Left ventricle myocardium inferior (tissue), 1 donor: ENCODE data around the gene LCE1D. TPM values are rescaled to one million over a fixed set of nuclear protein-coding genes. Genes with fewer than 3 reads are reported as not detected.

Experiments
- DNase-seq: peaks from one replicate; pipeline ENCODE4 v3.0.0-alpha.2; 2020
- H3K27ac ChIP-seq: fragments of 200-600 bp; replicated peaks from 2 replicates; pipeline ENCODE4 v1.8.0; 2021
- H3K27me3 ChIP-seq: fragments of 200-600 bp; 2 replicates; pipeline ENCODE4 v1.8.0; 2021; ENCODE audit warnings: low read depth
- H3K36me3 ChIP-seq: fragments of 200-600 bp; 2 replicates; pipeline ENCODE4 v1.8.0; 2021
- H3K4me1 ChIP-seq: fragments of 200-600 bp; 2 replicates; pipeline ENCODE4 v1.8.0; 2021
- H3K4me3 ChIP-seq: fragments of 200-600 bp; 2 replicates; pipeline ENCODE4 v1.8.0; 2021; ENCODE audit warnings: mild to moderate bottlenecking, moderate library complexity
- H3K9me3 ChIP-seq: fragments of 200-600 bp; replicated peaks from 2 replicates; pipeline ENCODE4 v1.8.0; 2021
- intact Hi-C: fragments of 100-400 bp; cut with micrococcal nuclease; formaldehyde crosslinking; loops from one replicate; pipeline ENCODE4 v1.11.0; 2022
- total RNA-seq: library from RNA; stranded (reverse); fragmentation: NEBNext Ultra II Directional; extraction: Animal tissue kit (Norgen Biotek cat#: 25700); gene quantifications from one replicate; pipeline ENCODE4 v1.2.1, GENCODE V29; 2021
- TF ChIP-seq, protein P1 (sequence below): fragments of 200-600 bp; IDR thresholded peaks from 2 replicates; pipeline ENCODE4 v1.8.0; 2021; ENCODE audit warnings: antibody characterized with exemption, mild to moderate bottlenecking, borderline replicate concordance
- donor health status: DM: no; HTN: yes; CAD: no; lungs with severe emphysema.

LCE1D gene
- total RNA-seq, 1 donor from 2014 or later: not detected

GRCh38 chr1:152757747-152758146, 38.8 kb upstream of the LCE1D start, which contains the start of gene KPRP:
KPRP (plus strand) TSS chr1:152758025; CDS start chr1:152759589, 1,564 bp downstream.
- DNase-seq: no peak
- intact Hi-C loops: no loop called here
- TF ChIP-seq, protein P1, sequence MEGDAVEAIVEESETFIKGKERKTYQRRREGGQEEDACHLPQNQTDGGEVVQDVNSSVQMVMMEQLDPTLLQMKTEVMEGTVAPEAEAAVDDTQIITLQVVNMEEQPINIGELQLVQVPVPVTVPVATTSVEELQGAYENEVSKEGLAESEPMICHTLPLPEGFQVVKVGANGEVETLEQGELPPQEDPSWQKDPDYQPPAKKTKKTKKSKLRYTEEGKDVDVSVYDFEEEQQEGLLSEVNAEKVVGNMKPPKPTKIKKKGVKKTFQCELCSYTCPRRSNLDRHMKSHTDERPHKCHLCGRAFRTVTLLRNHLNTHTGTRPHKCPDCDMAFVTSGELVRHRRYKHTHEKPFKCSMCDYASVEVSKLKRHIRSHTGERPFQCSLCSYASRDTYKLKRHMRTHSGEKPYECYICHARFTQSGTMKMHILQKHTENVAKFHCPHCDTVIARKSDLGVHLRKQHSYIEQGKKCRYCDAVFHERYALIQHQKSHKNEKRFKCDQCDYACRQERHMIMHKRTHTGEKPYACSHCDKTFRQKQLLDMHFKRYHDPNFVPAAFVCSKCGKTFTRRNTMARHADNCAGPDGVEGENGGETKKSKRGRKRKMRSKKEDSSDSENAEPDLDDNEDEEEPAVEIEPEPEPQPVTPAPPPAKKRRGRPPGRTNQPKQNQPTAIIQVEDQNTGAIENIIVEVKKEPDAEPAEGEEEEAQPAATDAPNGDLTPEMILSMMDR: no peak
- no peak within 1 kb of the TSS for H3K4me3 ChIP-seq
- H3K4me1 ChIP-seq: no peaks in the 10 kb centered on the region
- H3K27ac ChIP-seq: no peak within 1 kb of the TSS
- no peaks in the 10 kb centered on the region for H3K9me3 ChIP-seq
- H3K36me3 ChIP-seq: no peaks in the 10 kb centered on the region
- peaks cover 8% of the 10 kb centered on the region for H3K27me3 ChIP-seq

GRCh38 chr1:152758636-152759035, 37.9 kb upstream of the LCE1D start:
- Histone ChIP-seq H3K36me3 (no peaks in the 10 kb centered on the region), H3K27me3 (peaks cover 8% of the 10 kb centered on the region), H3K4me3 (no peak overlapping the region), H3K9me3 (no peaks in the 10 kb centered on the region), H3K4me1 (no peaks in the 10 kb centered on the region), H3K27ac (no peak overlapping the region)
- intact Hi-C loops: no loop called here
- TF ChIP-seq, protein P1: no peak
- DNase-seq: no peak

DNA sequence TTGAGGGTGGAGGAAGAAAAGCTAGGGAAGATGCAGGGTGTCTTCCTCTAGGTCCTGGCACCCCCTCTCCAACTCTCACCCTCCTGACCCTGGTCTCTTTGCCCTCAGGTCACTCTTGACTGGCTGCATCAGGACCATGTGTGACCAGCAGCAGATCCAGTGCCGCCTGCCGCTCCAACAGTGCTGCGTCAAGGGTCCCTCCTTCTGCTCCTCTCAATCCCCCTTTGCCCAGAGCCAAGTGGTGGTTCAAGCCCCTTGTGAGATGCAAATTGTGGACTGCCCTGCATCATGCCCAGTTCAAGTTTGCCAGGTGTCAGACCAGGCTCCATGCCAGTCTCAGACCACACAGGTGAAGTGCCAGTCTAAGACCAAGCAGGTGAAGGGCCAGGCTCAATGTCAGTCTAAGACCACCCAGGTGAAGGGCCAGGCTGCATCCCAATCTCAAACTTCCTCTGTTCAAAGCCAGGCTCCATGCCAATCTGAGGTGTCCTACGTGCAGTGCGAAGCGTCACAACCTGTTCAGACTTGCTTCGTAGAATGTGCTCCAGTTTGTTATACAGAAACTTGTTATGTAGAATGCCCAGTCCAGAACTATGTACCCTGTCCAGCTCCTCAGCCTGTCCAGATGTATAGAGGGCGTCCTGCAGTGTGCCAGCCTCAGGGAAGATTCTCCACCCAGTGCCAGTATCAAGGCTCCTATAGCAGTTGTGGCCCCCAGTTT, 36.9 kb upstream of the LCE1D start:
- intact Hi-C loops: no loop called here
- no peaks in the 10 kb centered on the region for H3K36me3 ChIP-seq
- H3K9me3 ChIP-seq: no peaks in the 10 kb centered on the region
- TF ChIP-seq, protein P1: no peak
- peaks cover 12% of the 10 kb centered on the region for H3K27me3 ChIP-seq
- DNase-seq: no peak
- no peaks in the 10 kb centered on the region for H3K4me1 ChIP-seq
- no peak overlapping the region for H3K27ac ChIP-seq
- H3K4me3 ChIP-seq: no peak overlapping the region

- TF ChIP-seq, protein P1: no peak
- Histone ChIP-seq H3K36me3 (no peaks in the 10 kb centered on the region), H3K4me1 (no peaks in the 10 kb centered on the region), H3K9me3 (no peaks in the 10 kb centered on the region), H3K27me3 (peaks cover 17% of the 10 kb centered on the region), H3K27ac (no peak overlapping the region), H3K4me3 (no peak overlapping the region)
- intact Hi-C loops: no loop called here
- DNase-seq: no peak
These were observed 35.9 kb upstream of the LCE1D start for GRCh38 chr1:152760551-152761190.

DNA sequence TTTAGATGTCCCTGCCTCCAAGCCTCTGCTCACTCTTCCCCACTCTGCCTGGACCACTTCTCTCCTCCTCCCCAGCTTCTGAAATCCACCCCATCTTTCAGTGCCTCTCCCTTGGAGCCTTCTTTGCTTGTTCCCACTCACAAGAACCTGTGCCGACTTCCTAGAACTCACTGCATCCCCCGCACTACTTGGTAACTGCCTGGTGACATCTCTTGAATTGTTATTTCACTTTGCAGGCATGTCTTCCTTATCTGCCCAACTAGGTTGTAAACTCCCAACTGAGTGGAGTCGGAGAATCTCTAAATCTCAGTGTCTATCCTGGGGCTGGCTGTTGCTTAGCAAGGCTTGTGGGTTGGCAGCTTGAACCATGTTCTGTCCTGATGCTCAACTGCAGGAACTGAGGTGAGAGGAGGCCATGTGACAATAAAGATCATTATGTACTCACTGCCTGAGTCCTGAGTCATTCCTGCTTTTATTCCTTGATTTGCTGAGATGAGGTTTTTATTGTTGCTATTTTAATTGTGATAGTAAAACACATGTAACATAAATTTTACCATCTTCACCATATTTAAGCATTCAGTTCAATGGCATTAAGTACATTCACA, 34.8 kb upstream of the LCE1D start:
- H3K27ac ChIP-seq: no peak overlapping the region
- TF ChIP-seq, protein P1: no peak
- no peaks in the 10 kb centered on the region for H3K36me3 ChIP-seq
- peaks cover 20% of the 10 kb centered on the region for H3K27me3 ChIP-seq
- H3K9me3 ChIP-seq: no peaks in the 10 kb centered on the region
- intact Hi-C loops: no loop called here
- no peak for DNase-seq
- H3K4me1 ChIP-seq: no peaks in the 10 kb centered on the region
- H3K4me3 ChIP-seq: no peak overlapping the region
